ENCODE results near the gene IPCEF1. TPM values are rescaled to one million over a fixed set of nuclear protein-coding genes. Genes with fewer than 3 reads are reported as not detected.
"Not testable (repeated sequence)": the region's sequence is repeated elsewhere in the genome, so short reads cannot be mapped to it uniquely, and the experiment has no call there.

IPCEF1 gene
- polyA plus RNA-seq, 1 donor (not counting 4 experiments of a cell fraction or from before 2014, with no cell fraction given), result 0.21 TPM

- Histone ChIP-seq H3K4me1 (ENCODE audit: control insufficient read depth, extremely low read depth, insufficient read depth, low read length) (peaks cover 3% of the 10 kb centered on the region), H3K9me1 (ENCODE audit: control insufficient read depth, extremely low read depth, insufficient read depth, low read length) (no peaks in the 10 kb centered on the region), H3K4me3 (ENCODE audit: control insufficient read depth in 2 of 3, extremely low read depth in 1 of 3, insufficient read depth in 2 of 3, low read depth in 1 of 3, low read length in 3 of 3) (no peak overlapping the region), H3K9me3 (ENCODE audit: control insufficient read depth, low read depth, low read length) (no peaks in the 10 kb centered on the region), H3K79me2 (ENCODE audit: control insufficient read depth, insufficient read depth, low read length) (no peaks in the 10 kb centered on the region), H3K27ac (ENCODE audit: control insufficient read depth, insufficient read depth, low read length) (no peak overlapping the region), H3K27me3 (ENCODE audit: control insufficient read depth, extremely low read depth, insufficient read depth, low read length) (no peaks in the 10 kb centered on the region), H3K36me3 (ENCODE audit: control insufficient read depth in 2 of 2, extremely low read depth in 1 of 2, insufficient read depth in 2 of 2, low read length in 2 of 2) (no peaks in the 10 kb centered on the region), H3K9ac (ENCODE audit: control insufficient read depth, extremely low read depth, insufficient read depth, low read length) (no peak overlapping the region), H2AFZ (ENCODE audit: control insufficient read depth, low read length) (no peak overlapping the region), H4K20me1 (ENCODE audit: control insufficient read depth, extremely low read depth, insufficient read depth, low read length) (no peaks in the 10 kb centered on the region), H3K4me2 (ENCODE audit: control insufficient read depth, extremely low read depth, insufficient read depth, low read depth, low read length) (no peak overlapping the region)
- no peak for DNase-seq (ENCODE audit: low read depth, low spot score)
- FAIRE-seq, result no peak
- dilution Hi-C loops (cut with MboI; ENCODE audit: extremely low pct_ligation_motif_present, low sequenced_read_pairs), result no loop called here
- TF ChIP-seq CTCF (optimal IDR thresholded peaks at IDR 0.05 in 1 of 3, IDR thresholded peaks at IDR 0.05 in 1 of 3, conservative IDR thresholded peaks at IDR 0.05 in 1 of 3; ENCODE audit: extremely low read depth in 1 of 3, insufficient read depth in 2 of 3, low read length in 3 of 3), result no peak
- TF ChIP-seq EZH2 (IDR thresholded peaks at IDR 0.05; ENCODE audit: low read length), result no peak
Measured at GRCh38 chr6:154242617-154243357, 113.8 kb downstream of the IPCEF1 start.

GRCh38 chr6:154241581-154241980, 115.0 kb downstream of the IPCEF1 start:
- no peaks in the 10 kb centered on the region for H3K9me3 ChIP-seq (ENCODE audit: control insufficient read depth, low read depth, low read length)
- DNase-seq (ENCODE audit: low read depth, low spot score) (no peak), FAIRE-seq (no peak)
- dilution Hi-C loops (cut with MboI; ENCODE audit: extremely low pct_ligation_motif_present, low sequenced_read_pairs), result no loop called here
- H3K27me3 ChIP-seq (ENCODE audit: control insufficient read depth, extremely low read depth, insufficient read depth, low read length), result no peaks in the 10 kb centered on the region
- no peak overlapping the region for H2AFZ ChIP-seq (ENCODE audit: control insufficient read depth, low read length)
- TF ChIP-seq EZH2 (IDR thresholded peaks at IDR 0.05; ENCODE audit: low read length) (no peak), CTCF (optimal IDR thresholded peaks at IDR 0.05 in 1 of 3, IDR thresholded peaks at IDR 0.05 in 1 of 3, conservative IDR thresholded peaks at IDR 0.05 in 1 of 3; ENCODE audit: extremely low read depth in 1 of 3, insufficient read depth in 2 of 3, low read length in 3 of 3) (no peak)
- H3K79me2 ChIP-seq (ENCODE audit: control insufficient read depth, insufficient read depth, low read length), result no peaks in the 10 kb centered on the region
- H3K36me3 ChIP-seq (ENCODE audit: control insufficient read depth in 2 of 2, extremely low read depth in 1 of 2, insufficient read depth in 2 of 2, low read length in 2 of 2), result no peaks in the 10 kb centered on the region
- no peaks in the 10 kb centered on the region for H3K9me1 ChIP-seq (ENCODE audit: control insufficient read depth, extremely low read depth, insufficient read depth, low read length)
- H3K27ac ChIP-seq (ENCODE audit: control insufficient read depth, insufficient read depth, low read length), result no peak overlapping the region
- no peaks in the 10 kb centered on the region for H4K20me1 ChIP-seq (ENCODE audit: control insufficient read depth, extremely low read depth, insufficient read depth, low read length)
- no peak overlapping the region for H3K4me2 ChIP-seq (ENCODE audit: control insufficient read depth, extremely low read depth, insufficient read depth, low read depth, low read length)
- peaks cover 3% of the 10 kb centered on the region for H3K4me1 ChIP-seq (ENCODE audit: control insufficient read depth, extremely low read depth, insufficient read depth, low read length)
- H3K4me3 ChIP-seq (ENCODE audit: control insufficient read depth in 2 of 3, extremely low read depth in 1 of 3, insufficient read depth in 2 of 3, low read depth in 1 of 3, low read length in 3 of 3), result no peak overlapping the region
- no peak overlapping the region for H3K9ac ChIP-seq (ENCODE audit: control insufficient read depth, extremely low read depth, insufficient read depth, low read length)

GRCh38 chr6:154241061-154241460, 115.5 kb downstream of the IPCEF1 start:
- H3K27ac ChIP-seq (ENCODE audit: control insufficient read depth, insufficient read depth, low read length); H4K20me1 ChIP-seq (ENCODE audit: control insufficient read depth, extremely low read depth, insufficient read depth, low read length); H2AFZ ChIP-seq (ENCODE audit: control insufficient read depth, low read length); H3K4me3 ChIP-seq (ENCODE audit: control insufficient read depth in 2 of 3, extremely low read depth in 1 of 3, insufficient read depth in 2 of 3, low read depth in 1 of 3, low read length in 3 of 3); H3K9me3 ChIP-seq (ENCODE audit: control insufficient read depth, low read depth, low read length); H3K36me3 ChIP-seq (ENCODE audit: control insufficient read depth in 2 of 2, extremely low read depth in 1 of 2, insufficient read depth in 2 of 2, low read length in 2 of 2); H3K4me1 ChIP-seq (ENCODE audit: control insufficient read depth, extremely low read depth, insufficient read depth, low read length); dilution Hi-C loops (cut with MboI; ENCODE audit: extremely low pct_ligation_motif_present, low sequenced_read_pairs); H3K27me3 ChIP-seq (ENCODE audit: control insufficient read depth, extremely low read depth, insufficient read depth, low read length); FAIRE-seq; H3K4me2 ChIP-seq (ENCODE audit: control insufficient read depth, extremely low read depth, insufficient read depth, low read depth, low read length); H3K79me2 ChIP-seq (ENCODE audit: control insufficient read depth, insufficient read depth, low read length); H3K9ac ChIP-seq (ENCODE audit: control insufficient read depth, extremely low read depth, insufficient read depth, low read length); DNase-seq (ENCODE audit: low read depth, low spot score); H3K9me1 ChIP-seq (ENCODE audit: control insufficient read depth, extremely low read depth, insufficient read depth, low read length): not testable (repeated sequence)

All from keratinocyte (primary cell).